GM10266 (cell line): Measurements from ENCODE around the gene SAMD11.
A peak's percentile ranks its signal among the peaks of the same experiment; 100 is the strongest.

Experiments
- DNase-seq: peaks from one replicate; pipeline ENCODE4 v3.0.0; 2012; ENCODE audit errors: extremely low spot score
- TF ChIP-seq, protein P1 (sequence below): IDR thresholded peaks from 2 replicates; pipeline ENCODE4 v1.5.1; 2012; ENCODE audit warnings: mild to moderate bottlenecking, low read depth; ENCODE audit not compliant: control insufficient read depth, insufficient read depth; ENCODE audit errors: missing control alignments

Gene SAMD11

DNA sequence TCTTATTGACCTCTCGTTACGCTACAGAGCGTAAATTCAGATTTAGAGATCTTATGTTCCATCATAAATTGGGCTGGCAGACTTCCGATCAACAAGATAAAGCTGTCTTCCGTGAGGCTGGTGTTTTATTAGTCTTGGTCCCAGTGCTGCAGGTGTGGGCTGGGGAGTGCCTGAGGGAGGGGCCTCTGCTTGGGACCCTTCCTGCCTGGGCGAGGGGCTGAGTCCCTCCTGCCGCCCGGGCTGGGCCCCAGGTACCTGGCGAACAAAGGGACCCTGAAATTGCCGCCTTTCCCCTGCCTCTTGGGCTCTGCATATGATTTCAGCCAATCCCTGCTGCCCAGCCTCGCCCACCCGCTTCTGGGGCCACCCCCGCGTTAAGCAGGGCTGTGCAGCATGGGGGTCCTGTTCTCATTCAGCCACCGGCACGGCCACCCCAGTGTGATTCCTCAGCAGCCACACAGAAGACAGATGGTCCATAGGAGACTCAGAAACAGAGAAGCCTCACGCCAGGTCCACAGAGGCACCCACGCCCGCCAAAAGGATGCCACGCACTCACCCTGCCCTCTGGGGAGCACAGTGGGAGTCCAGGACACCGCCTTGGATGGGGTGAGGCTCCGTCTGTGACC, 6.1 kb upstream of the SAMD11 start:
- TF ChIP-seq, protein P1, sequence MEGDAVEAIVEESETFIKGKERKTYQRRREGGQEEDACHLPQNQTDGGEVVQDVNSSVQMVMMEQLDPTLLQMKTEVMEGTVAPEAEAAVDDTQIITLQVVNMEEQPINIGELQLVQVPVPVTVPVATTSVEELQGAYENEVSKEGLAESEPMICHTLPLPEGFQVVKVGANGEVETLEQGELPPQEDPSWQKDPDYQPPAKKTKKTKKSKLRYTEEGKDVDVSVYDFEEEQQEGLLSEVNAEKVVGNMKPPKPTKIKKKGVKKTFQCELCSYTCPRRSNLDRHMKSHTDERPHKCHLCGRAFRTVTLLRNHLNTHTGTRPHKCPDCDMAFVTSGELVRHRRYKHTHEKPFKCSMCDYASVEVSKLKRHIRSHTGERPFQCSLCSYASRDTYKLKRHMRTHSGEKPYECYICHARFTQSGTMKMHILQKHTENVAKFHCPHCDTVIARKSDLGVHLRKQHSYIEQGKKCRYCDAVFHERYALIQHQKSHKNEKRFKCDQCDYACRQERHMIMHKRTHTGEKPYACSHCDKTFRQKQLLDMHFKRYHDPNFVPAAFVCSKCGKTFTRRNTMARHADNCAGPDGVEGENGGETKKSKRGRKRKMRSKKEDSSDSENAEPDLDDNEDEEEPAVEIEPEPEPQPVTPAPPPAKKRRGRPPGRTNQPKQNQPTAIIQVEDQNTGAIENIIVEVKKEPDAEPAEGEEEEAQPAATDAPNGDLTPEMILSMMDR, result no peak
- no peak for DNase-seq

DNA sequence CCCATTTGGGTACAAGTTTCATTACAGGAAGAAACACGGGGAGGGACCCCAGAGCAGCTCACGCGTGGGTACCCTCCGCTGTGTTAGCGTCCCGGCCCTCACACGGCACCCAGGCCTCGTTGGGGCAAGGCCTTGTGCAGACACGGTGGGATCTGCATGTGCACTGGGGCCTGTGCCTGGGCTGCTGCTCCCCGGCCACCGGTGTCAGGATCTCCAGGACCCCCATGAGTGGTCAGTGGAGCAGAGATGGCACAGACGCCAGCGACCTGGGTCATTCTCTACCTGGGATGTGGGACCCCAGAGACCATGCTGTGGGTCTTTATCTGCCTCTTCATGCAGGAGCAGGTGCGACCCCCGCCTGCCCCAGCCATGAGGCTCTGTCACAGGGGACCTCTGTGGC, 5.4 kb upstream of the SAMD11 start:
- TF ChIP-seq, protein P1, result no peak
- DNase-seq, result no peak

DNA sequence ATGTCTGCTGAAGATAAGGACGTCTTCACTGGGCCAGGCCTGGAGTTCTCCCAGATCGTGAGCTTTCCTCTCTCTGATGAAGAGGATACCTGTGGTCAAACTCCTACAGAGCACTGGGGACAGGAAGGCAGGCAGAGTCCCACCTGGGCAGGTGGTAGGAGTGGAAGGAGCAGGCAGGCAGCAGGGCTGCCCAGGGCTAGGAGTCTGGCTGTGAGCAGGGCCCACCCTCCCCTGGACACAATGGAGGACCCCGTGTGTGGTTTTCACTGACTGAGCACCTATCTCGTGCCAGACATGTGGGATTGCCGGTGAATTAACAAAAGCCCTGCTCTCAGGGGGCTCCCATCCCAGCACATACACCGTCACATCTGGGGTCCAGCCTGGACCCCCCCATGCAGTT, 4.9 kb upstream of the SAMD11 start:
- DNase-seq, result no peak
- TF ChIP-seq, protein P1, result no peak

DNA sequence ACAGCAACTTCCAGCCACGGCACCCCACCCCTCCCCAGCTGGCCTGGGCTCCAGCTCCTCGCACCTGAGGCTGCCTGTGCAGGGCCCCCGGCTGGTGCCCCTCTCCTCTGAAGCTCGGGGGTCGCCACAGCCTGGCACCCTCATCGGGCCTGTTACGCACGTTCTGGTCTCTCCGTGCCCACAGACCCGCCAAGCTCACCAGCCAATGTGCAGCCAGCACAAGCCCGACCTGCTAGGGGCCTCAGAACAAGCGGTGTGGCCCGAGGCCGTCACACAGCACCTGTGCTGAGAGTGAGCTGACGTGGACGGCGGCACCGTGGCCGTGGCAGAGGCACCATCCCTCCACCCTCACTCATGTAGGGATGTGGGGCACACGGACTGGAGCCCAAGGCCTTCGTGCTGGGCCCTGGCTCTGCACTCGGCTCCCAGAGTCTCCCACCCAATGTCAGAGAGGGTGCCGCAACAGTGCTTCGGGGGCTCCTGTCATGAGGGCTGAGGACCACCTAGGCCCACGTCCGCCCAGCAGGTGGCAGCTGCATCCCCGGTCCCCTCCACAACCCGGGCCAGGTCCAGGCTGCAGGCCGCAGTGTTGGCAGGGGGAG, 4.4 kb upstream of the SAMD11 start:
- TF ChIP-seq, protein P1, result peak; percentile 10
- no peak for DNase-seq

DNA sequence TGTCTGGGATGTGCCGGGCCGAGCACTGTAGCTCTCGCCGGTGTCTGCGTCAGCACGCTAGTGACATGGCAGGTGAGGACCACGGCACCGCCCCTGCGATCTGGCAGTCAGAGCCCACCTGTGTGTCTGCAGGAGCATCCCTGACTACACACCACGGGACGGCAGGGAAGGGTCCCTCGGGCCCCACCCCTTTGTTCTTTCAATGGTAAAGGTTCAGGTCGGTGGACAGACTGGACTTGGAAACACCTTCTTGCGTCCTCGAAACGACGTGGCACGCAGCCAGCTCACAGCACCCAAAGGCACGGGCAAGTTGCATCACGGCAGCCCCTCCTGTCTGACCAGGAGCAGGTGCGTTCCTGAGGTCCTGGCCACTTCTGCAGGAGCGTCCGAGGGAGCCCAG, 3.7 kb upstream of the SAMD11 start:
- no peak for DNase-seq
- TF ChIP-seq, protein P1, result no peak

DNA sequence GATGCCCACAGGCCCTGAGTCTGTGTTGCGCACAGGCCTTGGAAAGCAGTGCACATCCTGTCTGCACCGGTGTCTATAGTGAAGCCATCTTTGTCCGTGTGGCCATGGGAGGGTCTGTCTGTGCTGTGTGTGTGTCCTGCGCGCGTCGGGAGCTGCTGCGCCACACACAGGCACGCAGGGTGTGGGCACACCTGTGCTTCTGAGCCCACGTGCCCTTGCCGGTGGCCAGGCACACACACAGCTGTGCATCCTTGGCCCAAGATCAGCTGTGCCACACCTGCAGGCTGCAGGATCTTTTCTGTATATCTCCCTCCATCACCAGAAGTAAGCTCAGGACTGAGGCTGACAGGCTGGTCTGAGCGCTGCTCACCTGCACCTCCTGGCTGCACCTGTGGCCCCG, 3.2 kb upstream of the SAMD11 start:
- DNase-seq, result no peak
- TF ChIP-seq, protein P1, result no peak

DNA sequence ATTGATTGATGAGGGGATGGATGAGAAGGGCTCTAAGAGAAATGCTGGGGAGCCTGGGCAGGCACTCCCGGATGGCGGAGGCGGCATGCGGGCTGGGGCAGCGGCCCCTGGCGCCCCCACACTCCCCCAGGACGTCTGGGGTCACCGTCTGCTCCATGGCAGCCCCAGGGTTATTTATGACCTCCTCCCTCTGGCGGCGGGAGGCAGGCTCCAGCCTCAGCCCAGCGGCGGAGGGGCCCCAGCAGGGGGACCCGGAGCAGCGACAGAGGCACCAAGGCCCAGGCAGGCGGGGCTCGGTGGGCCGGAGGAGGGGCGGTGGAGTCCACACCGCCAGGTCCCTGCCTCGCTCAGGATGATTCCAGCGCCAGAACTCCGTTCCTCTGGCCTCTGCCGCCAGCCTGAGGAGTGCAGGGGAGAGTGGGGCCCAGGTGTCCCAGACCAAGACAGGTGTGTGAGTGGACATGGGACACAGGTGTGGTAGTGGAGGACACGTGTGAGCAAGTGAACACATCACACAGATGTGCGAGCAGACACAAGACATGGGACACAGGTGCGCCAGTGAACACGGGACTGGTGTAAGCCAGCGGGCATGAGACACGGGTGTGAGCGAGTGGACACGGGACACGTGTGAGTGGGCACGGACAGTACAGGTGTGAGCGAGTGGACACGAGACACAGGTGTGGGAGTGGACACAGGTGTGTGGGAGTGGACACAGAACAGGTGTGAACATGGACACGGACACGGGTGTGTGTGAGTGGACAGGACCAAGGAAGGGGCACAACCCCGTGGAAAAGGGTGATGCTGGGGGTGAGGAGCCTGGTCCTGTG, 2.5 kb upstream of the SAMD11 start:
- DNase-seq, result peak; percentile 74
- TF ChIP-seq, protein P1, result no peak
